ENCODE data around the gene ADGRA1.

ADGRA1 gene

DNA sequence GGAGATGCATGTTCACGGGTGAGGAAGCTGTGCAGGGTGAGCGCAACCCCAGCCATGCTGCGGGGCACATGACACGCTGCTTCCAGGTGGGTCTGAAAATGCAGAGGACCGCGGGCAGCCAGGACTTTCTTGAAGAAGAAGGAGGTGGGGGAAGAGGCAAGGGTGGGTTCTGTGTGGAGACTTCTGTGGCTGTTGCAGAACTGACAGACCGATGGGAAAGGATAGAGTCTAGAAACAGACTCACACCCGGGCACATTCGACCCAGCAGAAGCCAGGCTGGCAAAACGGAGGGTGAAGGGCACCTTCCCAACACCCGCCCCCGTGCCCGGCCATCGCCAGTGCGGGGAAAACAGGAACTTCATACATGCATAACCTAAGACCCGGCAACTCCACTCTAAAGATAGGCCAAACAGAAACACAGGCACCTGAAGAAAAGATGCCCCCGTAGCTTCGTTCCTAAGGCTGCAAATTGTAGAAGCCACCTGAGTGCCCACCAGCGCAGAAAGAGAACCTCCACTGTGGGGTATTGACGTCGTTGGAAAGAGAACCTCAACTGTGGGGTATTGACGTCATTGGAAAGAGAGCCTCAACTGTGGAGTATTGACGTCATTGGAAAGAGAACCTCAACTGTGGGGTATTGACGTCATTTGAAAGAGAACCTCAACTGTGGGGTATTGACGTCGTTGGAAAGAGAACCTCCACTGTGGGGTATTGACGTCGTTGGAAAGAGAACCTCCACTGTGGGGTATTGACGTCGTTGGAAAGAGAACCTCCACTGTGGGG lies 67.5 kb downstream of the ADGRA1 start:
- no peak for DNase-seq (ENCODE audit: low read depth, low spot score)
- no peak overlapping the region for H3K4me3 ChIP-seq (ENCODE audit: low read length)

DNA sequence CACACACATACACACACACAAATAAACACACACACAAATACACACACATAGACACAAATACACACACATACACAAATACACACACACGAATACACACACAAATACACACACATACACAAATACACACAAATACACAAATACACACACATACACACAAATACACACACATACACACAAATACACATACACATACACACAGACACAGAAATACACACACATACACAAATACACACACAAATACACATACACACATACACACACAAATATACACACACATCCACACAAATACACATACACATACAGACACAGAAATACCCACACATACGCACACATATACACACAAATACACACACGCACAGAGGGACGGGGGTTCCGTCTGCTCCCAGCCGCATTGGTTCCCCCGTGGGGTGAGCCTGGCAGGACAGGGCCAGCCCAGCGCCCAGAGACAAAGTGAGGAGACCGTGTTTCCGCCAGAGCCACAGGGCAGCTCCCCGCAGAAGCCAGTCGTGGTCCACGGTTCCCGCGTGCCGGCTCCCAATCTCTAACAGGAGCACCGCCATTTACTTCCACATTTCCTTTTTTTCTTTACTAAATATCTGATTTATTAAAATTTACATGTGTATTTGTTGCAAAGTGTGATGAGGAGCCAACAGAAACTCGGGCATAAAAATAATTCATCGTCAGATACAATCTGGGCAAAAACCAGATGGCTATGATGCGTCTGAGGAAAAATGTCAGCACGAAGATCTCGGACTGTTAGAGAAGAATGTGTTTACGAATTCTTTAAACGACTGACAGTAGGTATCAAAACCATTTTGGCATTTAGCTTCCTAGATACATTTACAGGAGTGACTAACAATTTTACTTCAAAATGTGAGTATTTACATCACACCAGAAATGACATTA lies 69.2 kb downstream of the ADGRA1 start:
- no peak overlapping the region for H3K4me3 ChIP-seq (ENCODE audit: low read length)
- DNase-seq (ENCODE audit: low read depth, low spot score): no peak

DNA sequence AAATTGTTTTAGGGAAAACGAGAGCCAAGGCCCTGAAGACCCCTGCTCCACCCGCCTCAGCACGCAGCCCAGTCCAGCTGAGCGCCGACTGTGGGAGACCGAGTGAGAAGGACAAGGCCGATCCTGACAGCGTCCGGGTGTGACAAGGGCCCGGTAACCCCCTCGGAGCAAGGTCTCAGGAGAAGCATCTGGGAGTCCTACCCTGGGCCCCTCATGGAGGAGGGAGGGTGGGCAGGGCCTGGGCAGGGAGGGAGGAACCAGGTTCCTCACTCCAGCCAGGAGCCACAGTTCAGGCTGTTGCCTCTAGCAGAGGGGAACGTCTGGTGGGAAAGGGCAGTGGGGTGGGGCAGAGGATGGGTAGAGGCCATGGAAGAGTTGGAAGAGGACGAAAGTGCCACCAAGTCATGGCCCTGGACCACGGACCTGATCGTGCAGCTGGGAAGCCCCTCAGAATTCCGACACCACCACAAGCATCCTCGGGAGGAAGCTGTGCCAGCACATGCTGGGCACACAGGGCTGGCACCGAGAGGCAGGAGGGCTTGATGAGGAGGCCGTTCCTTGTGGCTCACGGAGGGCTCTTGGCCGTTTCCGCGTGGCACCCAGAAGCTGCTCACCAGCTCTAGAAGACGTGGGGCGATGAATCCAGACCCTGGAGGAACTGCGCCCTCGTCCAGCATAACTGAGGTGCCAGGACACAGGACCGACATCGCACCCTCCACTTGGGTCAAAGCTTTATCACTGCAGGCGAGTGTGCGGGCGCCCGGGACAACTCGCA lies 70.1 kb downstream of the ADGRA1 start:
- no peak overlapping the region for H3K4me3 ChIP-seq (ENCODE audit: low read length)
- no peak for DNase-seq (ENCODE audit: low read depth, low spot score)

GRCh38 chr10:133158437-133158755 lies 70.7 kb downstream of the ADGRA1 start:
- H3K4me3 ChIP-seq (ENCODE audit: low read length): no peak overlapping the region
- no peak for DNase-seq (ENCODE audit: low read depth, low spot score)

- DNase-seq (ENCODE audit: low read depth, low spot score): no peak
- H3K4me3 ChIP-seq (ENCODE audit: low read length): no peak overlapping the region
These were observed 71.3 kb downstream of the ADGRA1 start for GRCh38 chr10:133158756-133159610.

GRCh38 chr10:133159611-133159949 lies 71.9 kb downstream of the ADGRA1 start:
- no peak overlapping the region for H3K4me3 ChIP-seq (ENCODE audit: low read length)
- DNase-seq (ENCODE audit: low read depth, low spot score): no peak

DNA sequence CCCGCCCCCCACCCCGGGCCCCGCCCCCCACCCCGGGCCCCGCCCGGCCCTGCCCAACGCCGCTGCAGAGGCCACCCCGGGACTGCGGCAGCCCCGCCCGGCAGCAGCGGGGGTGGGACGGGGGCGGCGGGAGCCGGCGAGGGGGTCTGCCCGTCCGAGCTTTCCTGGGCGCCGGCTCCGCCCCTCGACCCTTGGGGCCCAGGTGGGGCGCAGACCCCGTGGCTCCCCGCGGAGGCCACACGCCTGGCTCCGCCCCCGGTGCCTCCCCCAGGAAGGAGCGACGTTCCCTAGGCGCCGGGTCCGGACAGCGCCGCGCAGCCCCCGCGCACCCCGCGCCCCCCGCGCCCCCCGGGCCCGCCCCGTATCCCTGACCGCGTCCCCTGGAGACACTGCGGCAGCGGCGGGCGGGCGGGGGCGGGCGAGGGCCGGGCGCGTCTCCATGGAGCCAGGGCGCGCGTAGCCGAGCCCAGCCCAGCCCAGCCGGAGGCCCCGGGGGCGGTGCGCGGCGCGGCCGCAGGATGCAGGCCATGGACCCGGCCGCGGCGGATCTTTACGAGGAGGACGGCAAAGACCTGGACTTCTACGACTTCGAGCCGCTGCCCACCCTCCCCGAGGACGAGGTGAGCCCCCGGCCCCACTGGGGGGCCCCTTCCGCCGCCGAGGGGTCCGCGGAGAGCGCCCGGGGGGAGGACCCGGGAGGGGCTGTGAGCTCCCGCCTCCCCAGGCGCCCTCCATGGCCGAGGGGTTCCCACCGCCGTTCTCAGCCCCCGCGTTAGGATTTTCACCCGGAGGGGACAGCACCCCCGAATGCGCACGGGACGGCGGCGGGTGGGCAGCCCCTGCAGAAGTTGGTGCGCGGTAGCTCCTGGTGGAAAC lies 72.5 kb downstream of the ADGRA1 start, which contains the start of gene KNDC1:
Gene KNDC1 (plus strand): TSS at position 270 of the 876 bp plus-strand sequence. CDS start 249 bp downstream, at position 519.
- peak within 1 kb of the TSS; percentile 18; the same call in 1 of the 2 replicates for H3K4me3 ChIP-seq (ENCODE audit: low read length)
- DNase-seq (ENCODE audit: low read depth, low spot score): no peak

- H3K4me3 ChIP-seq (ENCODE audit: low read length): no peak overlapping the region
- DNase-seq (ENCODE audit: low read depth, low spot score): no peak
These were observed 73.2 kb downstream of the ADGRA1 start for GRCh38 chr10:133160826-133161471.

- H3K4me3 ChIP-seq (ENCODE audit: low read length): no peak overlapping the region
- DNase-seq (ENCODE audit: low read depth, low spot score): no peak
These were observed 73.9 kb downstream of the ADGRA1 start for GRCh38 chr10:133161486-133162109.

GRCh38 chr10:133162178-133162909 lies 74.6 kb downstream of the ADGRA1 start:
- no peak for DNase-seq (ENCODE audit: low read depth, low spot score)
- no peak overlapping the region for H3K4me3 ChIP-seq (ENCODE audit: low read length)

DNA sequence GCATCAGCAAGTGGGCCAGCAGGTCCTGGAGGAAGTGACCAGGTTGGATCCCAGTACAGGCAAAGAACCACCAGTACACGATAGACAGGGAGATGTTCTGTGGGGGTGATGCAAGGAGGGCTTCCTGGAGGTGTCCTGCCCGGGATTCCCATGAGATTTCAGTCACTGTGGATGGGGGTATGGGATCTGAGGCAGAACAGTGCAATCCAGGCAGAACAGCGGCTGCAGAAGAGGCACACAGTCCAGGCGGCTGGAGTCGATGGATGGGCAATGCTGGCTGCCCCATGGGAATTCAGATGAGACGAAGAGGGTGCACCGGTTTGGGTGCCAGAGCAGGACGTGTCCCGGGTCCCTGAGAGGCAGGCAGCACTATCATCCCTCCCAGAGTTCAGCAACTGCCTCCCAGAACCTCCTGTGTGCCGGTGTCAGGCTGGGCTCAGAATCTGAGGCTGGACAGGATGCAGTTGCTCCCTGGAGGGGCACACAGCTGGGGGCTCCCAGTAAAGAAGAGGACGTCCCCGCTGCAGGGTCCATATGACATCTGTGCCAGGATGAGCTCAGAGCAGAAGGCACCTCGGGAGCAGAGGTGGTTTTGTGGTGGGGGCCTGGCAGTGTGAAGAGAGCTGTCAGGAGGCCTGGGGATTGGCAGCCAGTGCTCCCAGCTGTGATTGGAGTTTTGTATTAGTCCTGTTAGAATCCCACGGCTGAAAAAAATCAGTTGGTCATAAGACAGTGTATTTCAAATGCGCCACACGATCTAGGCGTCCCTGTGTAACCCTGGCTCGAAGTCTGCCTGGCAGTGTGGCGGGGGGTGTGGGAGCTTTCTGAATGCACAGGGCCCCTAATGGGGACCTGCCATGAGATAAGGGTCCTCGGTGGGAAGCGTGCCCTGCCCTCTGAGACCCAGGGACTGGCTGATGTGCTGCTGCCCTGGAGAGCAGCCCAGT lies 75.5 kb downstream of the ADGRA1 start:
- no peak for DNase-seq (ENCODE audit: low read depth, low spot score)
- no peak overlapping the region for H3K4me3 ChIP-seq (ENCODE audit: low read length)

- no peak overlapping the region for H3K4me3 ChIP-seq (ENCODE audit: low read length)
- DNase-seq (ENCODE audit: low read depth, low spot score): no peak
These were observed 76.4 kb downstream of the ADGRA1 start for GRCh38 chr10:133163889-133164815.

- H3K4me3 ChIP-seq (ENCODE audit: low read length): no peak overlapping the region
- no peak for DNase-seq (ENCODE audit: low read depth, low spot score)
These were observed 77.3 kb downstream of the ADGRA1 start for GRCh38 chr10:133164816-133165555.
